Hepatocyte (in vitro differentiated cells): ENCODE results near the gene MCCD1.

Experiments
- CTCF ChIP-seq: fragments of 200-600 bp; sonication (generic); IDR thresholded peaks from 2 replicates; pipeline ENCODE4 v1.5.1; 2016; ENCODE audit warnings: antibody characterized with exemption, mild to moderate bottlenecking; ENCODE audit not compliant: poor library complexity
- EZH2 ChIP-seq: fragments of 200-600 bp; sonication (generic); IDR thresholded peaks from 2 replicates; pipeline ENCODE4 v1.6.1; 2016; ENCODE audit warnings: antibody characterized with exemption, mild to moderate bottlenecking, borderline replicate concordance

- no peak for TF ChIP-seq CTCF
- TF ChIP-seq EZH2: no peak
Observed at GRCh38 chr6:31547727-31548543, 19.2 kb downstream of the MCCD1 start.
